Measurements from ENCODE around the gene NRP2. TPM values are rescaled to one million over a fixed set of nuclear protein-coding genes. Genes with fewer than 3 reads are reported as not detected.

NRP2 gene
- total RNA-seq, 1 experiment from 2014 or later, result 84.6 TPM

DNA sequence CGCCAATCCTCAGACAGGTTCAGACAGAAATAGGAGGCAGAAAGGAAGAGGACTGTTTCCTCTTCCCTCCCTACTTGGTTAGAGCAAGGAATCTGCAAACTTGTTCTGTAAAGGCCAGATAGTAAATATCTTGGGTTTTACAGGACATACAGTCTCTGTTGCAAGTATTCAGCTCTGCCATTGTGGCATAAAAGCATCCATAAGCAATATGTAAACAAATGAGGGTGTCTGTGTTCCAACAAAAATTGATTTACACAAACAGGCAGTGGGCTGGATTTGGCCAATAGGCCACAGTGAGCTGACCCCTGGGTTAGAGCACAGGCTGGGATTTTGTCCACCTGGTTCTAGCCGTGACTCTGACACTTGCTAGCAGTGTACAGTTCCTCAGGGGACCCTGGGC is 89.4 kb downstream of the NRP2 start:
- DNase-seq (ENCODE audit: low read depth), result no peak

DNA sequence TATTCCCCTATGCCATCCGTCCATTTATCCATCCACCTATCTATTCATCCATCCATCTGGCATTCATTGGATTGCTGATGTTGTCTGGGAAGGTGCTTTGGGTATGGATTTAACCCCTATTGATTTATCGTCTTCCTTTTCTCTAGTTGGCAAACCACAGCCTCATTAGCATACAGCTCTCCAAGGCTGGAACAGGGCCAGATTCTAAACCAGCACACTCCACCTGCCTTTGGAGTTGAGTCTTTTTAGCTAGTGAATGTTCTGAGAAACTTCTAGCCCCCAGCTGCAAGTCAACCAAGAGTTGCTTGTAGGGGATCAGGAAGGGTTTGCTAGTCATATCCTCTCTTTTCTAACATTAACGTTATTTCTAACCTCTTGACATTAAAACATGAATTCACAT is 90.7 kb downstream of the NRP2 start:
- DNase-seq (ENCODE audit: low read depth), result no peak

DNA sequence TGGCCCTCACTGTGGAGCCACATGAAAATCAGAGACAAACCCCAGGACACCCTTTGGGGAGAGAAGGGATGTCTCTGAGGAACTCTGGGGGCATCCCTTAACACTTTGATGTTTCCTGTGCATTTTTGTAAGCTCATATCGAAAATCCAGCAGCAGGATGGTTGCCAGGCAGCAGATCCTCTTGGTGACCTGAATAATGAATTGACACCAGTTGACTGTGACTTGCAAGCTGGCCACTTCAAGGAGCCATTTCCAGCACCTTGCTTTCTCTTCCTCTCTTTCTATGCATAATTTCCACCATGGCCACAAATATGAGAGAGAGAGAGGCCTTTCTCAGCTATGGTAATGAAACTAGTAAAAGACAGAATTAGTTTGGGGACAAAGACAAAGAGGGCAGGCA is 91.7 kb downstream of the NRP2 start:
- no peak for DNase-seq (ENCODE audit: low read depth)

DNA sequence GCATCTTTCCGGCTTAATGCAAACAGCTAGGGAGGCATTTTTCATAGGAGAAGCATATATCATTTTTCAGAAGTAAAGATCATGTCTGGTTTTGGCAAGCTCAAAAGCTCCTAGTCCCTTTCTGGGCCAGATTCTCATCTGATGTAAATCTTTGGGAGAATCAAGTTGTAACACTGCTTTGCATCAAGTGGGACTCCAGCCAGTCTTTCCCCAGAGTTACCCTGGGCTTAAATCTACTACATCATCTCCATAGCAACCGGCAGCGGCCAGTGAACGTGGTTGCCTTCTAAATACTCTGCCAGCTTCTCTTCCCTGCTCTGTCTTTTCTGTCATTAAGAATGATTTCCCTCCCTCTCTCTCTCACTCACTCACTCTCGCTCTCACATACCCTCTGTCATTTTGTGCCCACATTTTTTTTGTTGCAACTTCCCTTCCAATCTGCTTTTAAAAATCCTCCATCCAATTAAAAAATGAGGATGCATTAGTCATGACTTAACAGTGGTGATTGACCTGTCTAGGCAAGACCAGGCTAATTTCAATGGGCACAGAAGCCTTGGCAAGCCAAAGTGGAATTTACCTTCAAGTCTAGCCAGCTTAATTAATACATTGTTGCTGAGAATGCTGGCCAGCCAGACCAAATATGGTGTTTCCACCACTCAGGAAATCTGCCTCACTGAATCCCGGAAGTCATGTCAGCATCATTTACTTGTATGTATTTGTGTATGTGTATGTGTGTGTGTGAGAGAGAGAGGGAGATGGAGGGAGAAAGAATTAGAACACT is 93.0 kb downstream of the NRP2 start:
- DNase-seq (ENCODE audit: low read depth), result peak; percentile 49

DNA sequence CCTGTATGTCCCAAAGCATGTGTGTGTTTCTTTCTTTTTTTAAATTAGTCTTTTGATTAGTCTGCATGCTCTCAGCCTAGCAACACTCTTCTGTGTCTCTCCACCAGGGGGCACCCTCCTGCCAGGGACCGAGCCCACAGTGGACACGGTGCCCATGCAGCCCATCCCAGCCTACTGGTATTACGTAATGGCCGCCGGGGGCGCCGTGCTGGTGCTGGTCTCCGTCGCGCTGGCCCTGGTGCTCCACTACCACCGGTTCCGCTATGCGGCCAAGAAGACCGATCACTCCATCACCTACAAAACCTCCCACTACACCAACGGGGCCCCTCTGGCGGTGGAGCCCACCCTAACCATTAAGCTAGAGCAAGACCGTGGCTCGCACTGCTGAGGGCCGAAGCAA is 93.8 kb downstream of the NRP2 start:
- no peak for DNase-seq (ENCODE audit: low read depth)

DNA sequence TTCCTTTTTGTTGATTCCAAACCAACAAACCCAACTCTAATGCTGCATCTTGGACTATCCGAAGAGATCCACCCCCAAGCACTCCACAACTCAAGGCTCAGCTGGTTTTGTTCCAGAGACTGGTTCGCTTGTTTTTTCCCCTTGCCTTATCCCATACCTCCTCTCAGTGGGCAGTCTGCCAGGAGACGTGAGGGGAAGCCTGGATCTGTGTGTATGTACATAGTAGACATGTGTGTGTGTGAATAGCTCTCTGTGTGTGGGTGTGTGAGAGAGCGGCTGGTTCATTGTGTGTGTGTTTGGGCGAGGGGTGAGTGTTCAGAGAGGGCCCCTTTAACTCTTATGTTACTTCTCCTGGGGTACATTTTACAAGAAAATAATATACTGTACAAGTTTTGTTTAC is 94.4 kb downstream of the NRP2 start:
- no peak for DNase-seq (ENCODE audit: low read depth)

DNA sequence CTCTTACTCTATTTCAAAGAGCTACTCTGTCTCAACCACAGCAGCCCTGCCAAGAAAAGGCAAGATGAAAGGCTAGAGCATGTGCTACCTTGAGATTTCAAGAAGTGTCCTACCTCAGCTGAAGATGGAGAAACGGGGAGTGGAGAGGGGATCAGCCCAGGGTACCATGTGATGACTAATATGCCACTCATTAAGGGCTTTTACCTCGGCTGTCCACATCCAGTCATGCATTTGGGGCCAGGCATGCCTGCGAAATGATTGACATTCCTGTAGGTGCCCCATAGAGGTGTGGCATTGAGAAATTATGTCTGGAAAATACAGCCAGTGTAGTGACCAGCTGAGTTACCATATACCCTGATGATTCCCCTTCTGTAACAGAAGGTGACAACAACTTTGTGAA is 96.1 kb downstream of the NRP2 start:
- no peak for DNase-seq (ENCODE audit: low read depth)

DNA sequence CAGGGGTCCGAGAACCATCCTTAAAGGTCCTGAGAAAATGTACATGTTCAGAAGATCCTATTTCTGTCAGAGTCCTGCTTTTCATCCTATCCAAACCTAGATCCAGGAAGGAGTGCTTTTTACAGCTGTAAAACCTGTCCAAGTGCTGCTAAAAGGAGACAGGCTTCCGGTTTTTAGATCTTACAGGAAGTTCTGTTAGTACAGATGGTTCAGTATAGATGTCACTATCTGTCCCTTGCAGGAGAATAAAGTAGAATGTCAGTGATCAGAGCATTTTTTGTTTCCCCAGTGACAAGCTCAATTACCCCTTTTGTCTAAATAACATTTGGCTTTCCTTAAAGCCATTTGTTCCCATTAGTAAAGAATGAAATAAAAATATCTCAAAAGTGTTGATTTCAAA is 98.3 kb downstream of the NRP2 start:
- no peak for DNase-seq (ENCODE audit: low read depth)

DNA sequence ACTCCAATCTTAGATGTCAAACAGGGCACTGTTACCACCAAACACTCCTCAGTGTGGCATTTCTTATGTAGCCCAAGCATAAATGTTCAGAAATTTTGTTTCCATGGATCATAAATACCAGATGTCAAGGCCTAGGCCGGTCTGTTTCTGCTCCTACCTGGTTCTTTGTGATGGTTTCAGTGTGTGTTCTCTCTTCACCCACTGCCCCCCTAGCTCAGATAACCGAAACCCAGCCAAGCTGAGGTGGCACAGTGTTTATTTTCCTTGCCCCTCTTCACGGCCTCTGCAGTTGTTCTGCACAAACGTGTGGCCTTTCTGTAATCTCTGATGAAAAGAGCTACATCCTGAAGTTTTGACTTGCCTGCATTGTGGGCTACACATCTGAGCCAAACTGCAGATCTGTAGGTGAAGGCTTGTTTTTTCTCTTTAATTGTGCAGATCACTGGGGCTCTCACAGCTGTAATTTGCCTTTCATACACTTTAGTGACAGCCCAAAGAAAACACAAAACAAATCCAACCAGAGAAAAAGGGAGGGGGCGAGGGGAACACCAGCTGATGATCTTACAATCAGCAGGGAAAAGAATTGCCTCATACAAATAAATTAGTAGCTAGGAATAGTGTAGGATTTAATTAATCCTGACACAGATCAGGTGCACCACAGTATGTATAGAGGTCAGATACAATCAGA is 99.1 kb downstream of the NRP2 start:
- no peak for DNase-seq (ENCODE audit: low read depth)

DNA sequence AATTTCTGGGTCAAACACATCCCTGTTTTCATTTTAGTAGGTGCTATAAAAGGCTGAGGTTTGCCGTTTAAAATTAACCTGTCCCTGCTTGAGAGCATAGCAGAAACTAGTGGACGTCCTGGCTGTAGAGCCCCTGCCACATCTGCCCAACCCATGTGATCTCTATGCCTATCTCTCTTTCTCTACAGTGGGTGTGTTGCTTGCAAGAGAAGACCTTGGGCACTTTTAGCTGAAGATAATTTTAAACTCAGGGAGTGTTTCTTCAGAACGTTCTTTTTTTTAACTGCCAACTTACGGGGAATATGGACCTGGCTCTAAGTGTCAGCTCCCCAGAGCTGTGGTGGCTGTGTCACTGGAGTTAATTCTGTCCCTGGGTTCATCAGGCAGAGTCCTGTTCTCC is 100.6 kb downstream of the NRP2 start:
- no peak for DNase-seq (ENCODE audit: low read depth)

DNA sequence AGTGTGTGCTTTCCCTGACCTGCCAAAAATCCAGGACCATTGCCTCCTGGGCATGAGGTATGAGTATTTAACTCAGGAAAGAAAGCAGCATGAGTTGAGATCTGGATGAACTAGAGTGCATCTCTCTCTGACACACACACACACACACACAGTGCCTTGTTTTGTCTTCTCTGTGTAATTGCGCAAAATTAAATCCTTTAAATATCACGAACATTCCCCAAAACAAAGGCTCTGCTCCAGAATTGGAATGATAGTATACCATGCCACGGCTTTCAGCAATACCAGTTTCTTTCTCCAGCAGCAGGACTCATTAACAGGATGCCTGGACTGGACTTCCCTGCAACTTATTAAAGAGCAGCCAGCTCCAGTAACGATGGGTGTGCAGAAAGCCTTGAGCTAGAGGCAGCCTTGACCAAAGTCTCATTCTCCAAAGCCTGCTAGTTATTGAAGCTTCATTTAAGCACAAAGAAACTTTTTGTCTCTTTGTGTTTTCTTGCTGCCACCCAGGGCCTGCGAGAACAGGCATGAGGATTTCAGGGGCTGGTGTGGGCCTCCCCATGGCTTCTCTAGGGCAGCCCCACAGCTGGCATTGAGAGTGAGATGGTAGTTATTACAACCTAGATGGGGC is 101.7 kb downstream of the NRP2 start:
- no peak for DNase-seq (ENCODE audit: low read depth)

DNA sequence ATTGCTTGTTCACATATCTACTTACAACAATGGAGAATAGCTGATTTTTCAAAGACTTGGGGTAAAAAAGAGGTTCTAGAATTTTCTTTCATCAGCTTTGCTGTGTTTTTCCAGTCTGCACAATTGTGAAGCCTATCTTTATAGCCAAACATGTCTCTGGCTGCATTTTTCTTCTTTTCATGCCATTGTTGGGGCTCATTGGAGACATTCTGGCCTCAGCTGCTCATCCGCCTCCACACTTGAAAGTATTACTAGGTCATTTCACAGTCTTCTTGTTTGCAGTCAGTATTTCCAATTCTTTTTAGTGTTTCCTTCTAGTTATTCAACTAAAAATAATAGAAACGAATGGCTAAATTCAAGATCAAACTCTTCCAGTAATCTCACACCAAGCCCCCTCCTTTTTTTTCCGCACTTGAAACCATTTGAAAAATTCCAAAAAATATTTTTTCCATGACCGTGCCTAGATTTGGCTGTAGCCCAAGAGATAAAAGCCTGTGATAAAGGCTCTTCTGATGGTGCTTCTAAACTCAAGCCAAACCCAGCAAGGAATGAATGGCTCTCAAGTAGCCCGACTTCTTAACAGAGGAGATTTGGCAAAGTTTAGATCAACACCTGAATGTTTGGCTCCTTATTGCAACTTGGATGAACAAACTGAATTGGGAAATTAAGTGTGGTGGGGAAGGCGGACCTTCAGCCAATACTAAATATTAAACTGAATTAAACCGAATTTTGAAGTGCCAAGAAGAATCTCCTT is 103.4 kb downstream of the NRP2 start:
- DNase-seq (ENCODE audit: low read depth), result peak; percentile 45

DNA sequence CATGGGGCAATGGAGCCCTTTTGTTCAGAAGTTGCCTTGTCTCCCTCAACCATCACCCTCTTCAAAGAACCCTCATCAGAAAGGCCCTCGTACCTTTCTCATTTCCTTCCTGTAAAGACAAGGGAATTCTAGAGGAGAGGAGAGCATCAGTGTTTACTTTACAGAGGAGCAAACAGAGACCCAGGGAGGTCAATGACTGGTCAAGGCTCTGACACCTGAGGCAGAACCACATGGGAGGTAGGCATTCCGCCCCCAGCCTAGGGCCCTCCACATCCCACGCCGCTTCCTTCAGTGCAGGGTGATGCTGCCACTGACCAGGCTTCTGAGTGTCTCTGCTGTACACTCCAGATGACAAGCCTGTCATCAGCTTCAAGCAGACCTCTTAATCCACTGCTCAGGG is 104.7 kb downstream of the NRP2 start:
- no peak for DNase-seq (ENCODE audit: low read depth)

DNA sequence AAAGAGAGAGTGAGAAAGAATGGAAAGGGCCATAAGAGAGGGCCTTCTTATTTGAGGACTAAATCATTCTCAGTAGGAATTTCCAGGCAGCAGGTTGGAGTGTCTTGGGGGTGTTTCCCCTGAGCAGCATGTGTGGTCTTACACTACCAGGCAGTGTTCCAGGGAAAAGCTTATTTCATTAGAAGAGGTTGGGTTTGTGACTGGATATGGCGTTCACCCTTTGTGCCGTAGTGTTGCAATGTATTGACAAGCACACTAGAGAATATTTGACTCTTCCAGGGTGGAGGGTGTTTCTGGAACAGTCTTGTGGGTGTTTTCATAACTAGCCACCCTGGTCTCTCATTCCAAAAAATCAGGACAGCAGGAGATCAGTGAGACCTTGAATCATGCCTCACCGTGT is 105.5 kb downstream of the NRP2 start:
- no peak for DNase-seq (ENCODE audit: low read depth)

DNA sequence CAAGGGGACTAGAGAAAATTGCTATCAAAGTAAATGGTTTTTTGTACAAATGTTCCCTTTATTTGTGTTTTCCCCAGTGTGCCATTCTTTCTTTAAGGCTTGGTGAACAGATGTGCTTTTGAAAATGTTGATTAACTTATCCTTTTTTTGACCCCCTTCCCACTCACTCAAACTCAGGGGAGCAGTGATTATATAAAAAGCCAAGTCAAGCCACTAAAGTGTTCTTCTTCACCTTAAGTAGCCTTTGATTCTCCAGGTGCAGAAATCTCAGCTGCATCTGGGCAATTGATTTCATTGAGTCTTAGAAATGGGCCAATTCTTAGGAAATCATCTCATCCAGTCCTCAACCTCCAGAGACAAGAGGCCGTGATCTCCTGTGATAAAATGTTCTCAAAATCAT is 107.6 kb downstream of the NRP2 start:
- DNase-seq (ENCODE audit: low read depth), result no peak

DNA sequence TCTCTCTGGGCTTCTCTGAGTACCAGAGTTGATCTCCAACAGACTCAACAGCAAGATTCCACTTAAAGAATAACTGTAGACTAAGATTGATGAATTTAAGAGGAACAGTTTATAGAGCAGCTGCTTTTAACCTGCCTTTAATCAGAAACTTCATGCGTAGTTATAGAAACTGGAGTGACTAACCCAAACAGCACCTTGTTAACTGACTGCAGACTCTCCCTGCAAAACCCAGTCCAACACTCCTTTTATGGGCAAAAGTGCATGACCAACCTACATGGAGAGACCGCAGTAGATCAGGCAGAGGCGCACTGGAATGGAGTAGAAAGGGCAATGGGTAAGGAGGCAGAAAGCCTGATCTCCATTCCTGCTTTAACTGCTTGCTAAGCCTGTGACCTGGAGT is 110.6 kb downstream of the NRP2 start:
- DNase-seq (ENCODE audit: low read depth), result no peak

DNA sequence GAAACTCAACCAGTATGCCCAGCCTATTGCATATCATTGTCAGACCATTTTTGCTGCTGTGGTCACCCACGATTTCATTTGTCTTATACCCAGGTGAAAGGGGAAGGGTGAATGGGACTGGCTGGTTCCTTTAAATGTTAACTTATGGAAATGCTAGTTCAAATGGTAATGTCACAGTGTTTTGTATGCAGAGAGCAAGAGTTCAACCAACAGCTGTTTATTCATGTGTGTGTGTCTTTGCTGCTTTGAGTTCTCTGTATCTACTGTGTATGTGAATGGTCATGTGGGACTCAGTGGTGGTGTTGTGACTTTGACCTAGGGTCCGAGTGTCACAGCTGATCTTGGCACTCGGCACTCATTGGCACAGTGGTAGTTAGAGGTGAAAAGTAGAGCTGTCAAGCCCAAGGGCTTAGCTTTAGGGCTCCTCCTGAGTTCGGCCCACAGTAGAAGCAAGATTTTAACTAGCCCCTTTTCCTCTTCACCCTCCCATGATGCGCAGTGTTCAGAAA is 114.6 kb downstream of the NRP2 start:
- DNase-seq (ENCODE audit: low read depth), result no peak

DNA sequence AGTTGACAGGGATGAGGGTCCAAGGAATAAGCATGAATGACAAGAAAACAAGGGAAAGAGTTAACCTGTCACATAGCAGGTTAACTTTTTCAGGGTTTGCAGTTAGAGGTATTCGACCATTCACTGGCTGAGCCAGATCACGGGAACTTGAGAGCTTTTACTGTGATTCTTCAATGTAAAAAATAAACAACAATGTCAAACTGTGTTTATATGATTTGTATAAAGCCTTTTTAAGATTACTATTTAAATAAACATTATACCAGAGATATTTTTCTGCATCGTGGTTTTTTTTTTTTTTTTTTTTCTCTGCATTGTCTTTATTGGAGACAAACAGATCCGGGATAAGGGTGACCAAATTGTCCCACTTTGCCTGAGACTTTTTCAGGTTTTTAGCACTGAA is 115.6 kb downstream of the NRP2 start:
- no peak for DNase-seq (ENCODE audit: low read depth)

DNA sequence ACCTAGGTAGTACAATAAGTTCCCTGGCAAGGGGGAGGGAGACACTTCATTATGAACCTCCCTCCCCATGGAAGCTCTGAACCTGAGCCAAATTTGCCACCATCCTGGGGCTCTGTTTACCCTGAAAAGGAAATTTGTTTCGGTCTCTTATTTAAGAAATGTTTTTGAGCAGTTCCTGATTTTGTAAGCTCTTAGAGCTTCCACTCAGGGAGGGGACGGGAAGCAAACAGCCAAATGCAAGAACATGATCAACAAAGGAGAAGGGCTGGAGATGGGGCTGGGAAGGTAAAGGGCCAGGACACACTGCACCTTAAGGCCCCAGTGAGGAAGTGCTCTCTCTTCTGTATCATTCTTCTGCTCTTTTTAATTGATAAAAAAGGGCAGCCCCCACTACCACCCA is 117.9 kb downstream of the NRP2 start:
- no peak for DNase-seq (ENCODE audit: low read depth)

DNA sequence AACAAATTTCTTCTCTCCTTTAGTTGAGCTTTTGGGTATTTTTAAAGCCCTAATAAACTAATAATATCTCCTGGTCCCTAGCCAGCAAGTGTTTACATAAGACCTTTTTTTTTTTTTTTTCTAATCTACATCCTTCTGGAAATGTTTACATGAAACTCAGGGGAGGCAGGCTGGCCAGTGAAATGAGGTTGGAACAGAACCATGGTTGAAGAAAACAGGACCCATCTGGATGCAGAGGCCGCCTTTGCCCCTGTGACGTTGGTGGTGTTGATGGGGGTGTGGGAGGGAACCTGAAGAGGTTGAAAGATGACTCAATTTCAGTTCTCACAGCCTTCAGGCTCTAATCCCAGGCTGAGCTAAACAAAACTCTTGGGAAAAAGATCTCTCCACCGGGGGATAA is 118.5 kb downstream of the NRP2 start:
- peak; percentile 55 for DNase-seq (ENCODE audit: low read depth)

DNA sequence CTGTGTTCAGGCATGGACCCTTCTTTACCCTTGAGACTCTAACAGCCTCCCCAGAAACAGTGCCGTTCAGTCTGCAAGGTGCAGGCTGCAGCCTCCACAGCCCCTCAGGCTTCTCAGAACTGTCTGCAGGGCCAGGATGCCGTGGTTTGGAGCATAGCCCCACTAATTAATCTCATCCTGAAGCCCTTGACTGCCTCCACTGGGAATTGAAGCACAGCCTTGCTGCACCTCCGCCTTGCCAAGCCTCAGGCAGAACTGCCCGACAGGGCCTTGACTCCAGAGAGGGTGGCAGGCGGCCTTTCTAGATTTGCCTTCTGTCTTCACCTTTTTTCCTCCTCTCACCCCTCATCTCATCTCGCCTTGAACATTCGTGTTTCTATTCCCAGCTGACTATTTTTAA is 119.8 kb downstream of the NRP2 start:
- DNase-seq (ENCODE audit: low read depth), result peak; percentile 15

DNA sequence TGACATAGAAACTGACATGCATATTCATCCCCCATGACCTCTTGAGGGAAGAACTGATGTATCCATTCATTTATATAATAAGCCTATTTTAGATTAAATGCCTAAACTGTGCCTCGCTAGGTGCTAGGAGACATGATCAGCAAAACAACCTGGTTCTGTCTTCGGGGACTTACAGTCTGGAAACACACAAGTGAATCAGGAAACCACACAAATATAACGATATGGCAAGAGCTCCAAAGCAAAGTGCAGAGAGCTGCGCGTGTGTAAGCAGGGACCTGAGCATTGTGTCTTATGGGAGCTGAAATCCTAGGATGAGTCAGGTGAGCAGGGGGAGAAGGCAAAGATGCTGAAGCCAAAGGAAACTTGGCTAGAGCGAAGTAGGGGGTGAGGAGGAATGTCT is 120.6 kb downstream of the NRP2 start:
- no peak for DNase-seq (ENCODE audit: low read depth)

Data from M059J (cell line).